ENCODE measurements around the gene GCNA. TPM values are rescaled to one million over a fixed set of nuclear protein-coding genes. Genes with fewer than 3 reads are reported as not detected.

Gene GCNA
- total and polyA plus RNA-seq, 10 of the 15 experiments (the other 5 are each of a cell fraction or from before 2014, with no cell fraction given), result 0.37 to 1.6 (median 0.90) TPM

GRCh38 chrX:71629467-71629866 lies 51.2 kb downstream of the GCNA start:
- ChIA-PET SMC1A (ENCODE audit: uncharacterized antibody, unreplicated experiment) (interaction anchor here (1.0 to 1.5 kb wide), 3 partner anchors 10 to 115 kb away, joined by 3 to 7 read pairs (median 4); partner anchors contain the start of gene CXCR3), POLR2A (interaction anchor here (0.7 to 1.2 kb wide), 3 partner anchors 10 to 375 kb away, joined by 3 to 4 read pairs (median 3); no protein-coding TSS in a partner anchor), RAD21 (ENCODE audit: unreplicated experiment) (interaction anchor here (1.2 kb wide), 1 partner anchor 9 kb away, joined by 5 read pairs; no protein-coding TSS in a partner anchor), CTCF (interaction anchor here (1.4 to 1.5 kb wide), 2 partner anchors 10 to 12 kb away, joined by 4 read pairs; no protein-coding TSS in a partner anchor)
- TF ChIP-seq CEBPB (IDR thresholded peaks at IDR 0.05; ENCODE audit: borderline replicate concordance in 1 of 2, low read depth in 2 of 2, low read length in 2 of 2) (no peak), MYC (IDR thresholded peaks at IDR 0.05; ENCODE audit: insufficient read depth, insufficient read length, insufficient replicate concordance, low read length, severe bottlenecking) (no peak), IKZF1 (conservative IDR thresholded peaks at IDR 0.05) (peak; percentile 66), MEF2B (IDR thresholded peaks at IDR 0.05; ENCODE audit: partially characterized antibody, poor library complexity, severe bottlenecking) (peak; percentile 83), IKZF2 (IDR thresholded peaks at IDR 0.05) (peak; percentile 42 to 46; a peak in 2 of 4 replicates), TAF1 (IDR thresholded peaks at IDR 0.05; ENCODE audit: borderline replicate concordance, low read depth, low read length) (0 out of 2 replicates have a peak, but pooled peaks have one; percentile 18), EGR1 (IDR thresholded peaks at IDR 0.05; ENCODE audit: borderline replicate concordance in 1 of 2, low read depth in 2 of 2, low read length in 2 of 2) (no peak), ZBTB40 (IDR thresholded peaks at IDR 0.05; ENCODE audit: borderline replicate concordance) (no peak), EED (IDR thresholded peaks at IDR 0.05; ENCODE audit: low read depth) (peak; percentile 76), EP300 (IDR thresholded peaks at IDR 0.05; ENCODE audit: borderline replicate concordance in 1 of 2, control insufficient read depth in 1 of 2, low read depth in 2 of 2, low read length in 2 of 2) (peak; percentile 19 to 29; a peak in 1 of 4 replicates), IRF5 (IDR thresholded peaks at IDR 0.05; ENCODE audit: borderline replicate concordance) (no peak), ZNF622 (IDR thresholded peaks at IDR 0.05) (no peak), SPI1 (IDR thresholded peaks at IDR 0.05; ENCODE audit: borderline replicate concordance, insufficient read depth, low read depth, low read length) (peak; percentile 74), MEF2A (IDR thresholded peaks at IDR 0.05; ENCODE audit: insufficient read depth, low read depth, low read length) (peak; percentile 88), SP1 (IDR thresholded peaks at IDR 0.05; ENCODE audit: low read depth, low read length) (no peak), DPF2 (IDR thresholded peaks at IDR 0.05) (peak; percentile 46; the same call in 1 of the 2 replicates)
- no peaks in the 10 kb centered on the region for H3K27me3 ChIP-seq (replicated peaks in 1 of 2; ENCODE audit: control insufficient read depth in 2 of 2, insufficient read depth in 2 of 2, low read length in 1 of 2)
- no peaks in the 10 kb centered on the region for H3K79me2 ChIP-seq (ENCODE audit: control insufficient read depth, insufficient read depth, low read length)
- no peaks in the 10 kb centered on the region for H3K36me3 ChIP-seq (ENCODE audit: control insufficient read depth in 2 of 2, insufficient read depth in 2 of 2, low read length in 1 of 2)
- ATAC-seq (peak; percentile 79), FAIRE-seq (peak; percentile 86), DNase-seq (ENCODE audit: low read depth, low spot score) (no peak)
- H3K9me3 ChIP-seq (replicated peaks; ENCODE audit: control insufficient read depth, insufficient read depth, low read length), result no peaks in the 10 kb centered on the region; the same call in 2 of the 3 replicates
- H3K27ac ChIP-seq (ENCODE audit: control insufficient read depth, insufficient read depth), result peak overlapping the region; percentile 81
- H4K20me1 ChIP-seq (ENCODE audit: control insufficient read depth, insufficient read depth), result no peaks in the 10 kb centered on the region
- H3K4me3 ChIP-seq, result peak overlapping the region; percentile 41; the same call in 1 of the 2 replicates
- WGBS (ENCODE audit: insufficient coverage, insufficient replicate concordance, low lambda C conversion rate, missing lambda C conversion rate), result 0% methylated on average over 2 of the region's 2 CpGs
- no TSS peak for BruUV-seq (replicated peaks)
- H2AFZ ChIP-seq (ENCODE audit: control insufficient read depth, low read depth, low read length), result peak overlapping the region; percentile 62
- in situ Hi-C loops (cut with MboI) (no loop called here), intact Hi-C loops (cut with micrococcal nuclease; ENCODE audit: unreplicated experiment) (no loop called here)
- H3K4me2 ChIP-seq (ENCODE audit: control insufficient read depth, insufficient read depth), result peak overlapping the region; percentile 66
- peaks cover 29% of the 10 kb centered on the region for H3K4me1 ChIP-seq (ENCODE audit: control insufficient read depth, insufficient read depth, low read length)
- peak overlapping the region; percentile 36; the same call in 1 of the 2 replicates for H3K9ac ChIP-seq (ENCODE audit: control insufficient read depth, insufficient read depth, low read length)
